ENCODE data around the gene RCBTB2. TPM values are rescaled to one million over a fixed set of nuclear protein-coding genes. Genes with fewer than 3 reads are reported as not detected.
A peak's percentile ranks its signal among the peaks of the same experiment; 100 is the strongest.

Gene RCBTB2
- total RNA-seq, 1 experiment from 2014 or later: 6.0 TPM

DNA sequence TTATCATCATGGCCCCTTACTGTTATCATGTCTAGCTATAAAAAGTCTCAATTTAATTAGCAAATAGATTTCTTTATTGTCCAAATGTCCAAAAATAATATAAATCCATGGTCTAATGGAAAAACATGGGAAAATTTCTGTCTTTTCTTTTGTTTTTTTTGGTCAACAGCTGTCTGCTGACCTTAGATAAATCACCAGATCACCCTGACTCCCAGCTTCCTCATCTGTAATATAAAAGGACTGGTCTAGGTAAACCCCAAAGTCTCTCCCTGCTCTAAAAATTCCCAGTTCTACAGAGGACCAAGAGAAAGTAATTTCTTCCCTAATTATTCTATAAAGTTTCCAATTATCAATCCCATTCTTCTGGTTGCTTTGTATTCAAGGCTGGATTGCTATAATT, 30.7 kb upstream of the RCBTB2 start:
- no peak for DNase-seq (ENCODE audit: low read depth)

DNA sequence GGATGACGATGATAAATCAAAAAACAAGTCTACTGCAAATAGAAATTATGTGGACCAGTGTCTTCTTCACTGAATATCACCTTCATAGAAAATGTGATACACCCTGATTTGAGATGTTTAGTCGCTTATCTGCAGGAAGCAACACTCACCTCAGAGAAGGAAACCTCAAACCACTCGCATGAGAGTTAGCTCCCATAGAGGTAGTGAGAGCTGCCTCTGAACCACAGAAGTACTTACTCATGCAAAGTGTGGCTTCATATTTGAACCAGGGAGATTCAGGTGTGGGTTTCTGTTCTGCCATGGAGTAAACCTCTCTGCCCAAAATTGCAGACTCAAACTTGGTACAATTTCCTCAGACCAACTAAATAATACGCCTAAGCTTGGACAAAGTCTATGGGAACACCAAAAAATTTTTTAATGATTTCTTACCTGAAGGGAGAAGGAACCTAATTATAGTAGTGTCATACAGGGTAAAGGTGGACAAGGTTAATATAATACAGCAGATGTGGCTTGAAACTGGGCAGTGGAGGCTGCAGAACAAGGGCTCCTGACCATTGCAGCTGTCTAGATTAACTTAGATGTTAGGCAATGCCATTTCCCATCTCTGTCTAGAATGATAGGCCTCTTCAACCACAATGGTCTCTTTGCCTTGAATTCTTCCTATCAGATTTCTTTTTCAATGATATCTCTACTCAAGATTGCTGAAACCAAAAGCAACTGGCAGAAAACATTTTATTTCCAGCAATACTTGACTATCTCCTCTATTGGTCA, 29.6 kb upstream of the RCBTB2 start:
- peak; percentile 66 for DNase-seq (ENCODE audit: low read depth)

DNA sequence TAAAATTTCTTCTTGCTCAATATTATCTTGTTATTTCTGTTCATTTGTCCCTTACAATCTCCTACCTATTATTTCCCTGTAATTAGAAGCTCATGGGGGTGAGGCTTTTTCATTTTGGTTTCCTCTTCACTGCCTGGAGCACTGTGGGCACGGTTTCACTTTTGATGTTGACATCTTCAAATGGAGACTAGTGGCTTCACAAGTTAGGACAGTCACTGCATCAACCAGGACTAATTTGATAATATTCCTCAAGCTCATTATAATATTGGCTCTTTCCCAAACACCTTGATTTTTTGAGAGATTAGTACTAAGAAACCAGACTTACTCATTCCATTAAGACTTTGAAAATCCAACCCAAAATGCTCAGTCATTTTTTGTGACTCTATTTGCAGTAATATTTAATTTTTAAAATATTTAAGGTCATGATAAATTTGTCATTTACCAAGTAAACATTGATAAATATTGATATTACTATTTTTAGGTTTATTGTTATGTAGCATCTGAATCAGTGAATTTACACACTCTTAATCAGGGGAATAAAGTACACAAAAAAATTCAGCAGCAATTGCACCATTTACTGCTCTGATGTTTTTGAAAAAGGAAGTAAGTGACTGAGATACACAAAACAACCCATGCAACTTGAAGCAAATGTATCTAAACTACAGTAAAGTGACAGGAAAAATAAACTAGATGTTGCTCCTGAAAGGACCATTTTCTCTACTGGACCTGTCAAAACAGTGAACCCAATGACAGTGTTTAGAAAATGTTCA, 28.8 kb upstream of the RCBTB2 start:
- DNase-seq (ENCODE audit: low read depth): peak; percentile 63

DNA sequence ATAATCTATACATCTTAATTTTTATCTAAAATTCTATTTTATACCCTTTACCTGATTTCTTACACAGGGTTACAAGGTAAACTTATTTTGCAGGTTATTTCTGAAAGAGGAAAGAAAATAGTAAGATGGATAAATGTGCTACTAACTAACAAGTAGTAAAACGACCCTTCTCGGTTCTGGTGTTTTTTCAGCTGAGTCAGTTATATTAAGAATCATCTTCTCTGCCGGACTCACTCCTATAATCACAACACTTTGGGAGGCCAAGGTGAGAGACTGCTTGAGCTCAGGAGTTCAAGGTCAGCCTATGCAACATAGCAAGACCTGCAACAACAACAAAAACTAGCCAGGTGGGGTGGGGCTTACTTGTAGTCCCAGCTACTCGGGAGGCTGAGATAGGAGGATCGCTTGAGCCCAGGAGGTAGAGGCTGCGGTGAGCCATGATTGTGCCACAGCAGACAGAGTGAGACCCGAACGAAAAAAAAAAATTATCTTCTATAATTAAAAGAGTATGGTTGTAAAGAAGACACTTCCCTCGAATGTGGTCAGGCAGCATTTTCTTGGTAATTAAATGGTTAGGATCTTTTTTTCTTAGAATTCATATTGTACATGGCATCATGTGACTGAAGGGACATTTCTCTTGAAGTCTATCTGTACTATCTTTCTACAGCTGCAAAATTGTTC, 27.9 kb upstream of the RCBTB2 start:
- DNase-seq (ENCODE audit: low read depth): no peak

DNA sequence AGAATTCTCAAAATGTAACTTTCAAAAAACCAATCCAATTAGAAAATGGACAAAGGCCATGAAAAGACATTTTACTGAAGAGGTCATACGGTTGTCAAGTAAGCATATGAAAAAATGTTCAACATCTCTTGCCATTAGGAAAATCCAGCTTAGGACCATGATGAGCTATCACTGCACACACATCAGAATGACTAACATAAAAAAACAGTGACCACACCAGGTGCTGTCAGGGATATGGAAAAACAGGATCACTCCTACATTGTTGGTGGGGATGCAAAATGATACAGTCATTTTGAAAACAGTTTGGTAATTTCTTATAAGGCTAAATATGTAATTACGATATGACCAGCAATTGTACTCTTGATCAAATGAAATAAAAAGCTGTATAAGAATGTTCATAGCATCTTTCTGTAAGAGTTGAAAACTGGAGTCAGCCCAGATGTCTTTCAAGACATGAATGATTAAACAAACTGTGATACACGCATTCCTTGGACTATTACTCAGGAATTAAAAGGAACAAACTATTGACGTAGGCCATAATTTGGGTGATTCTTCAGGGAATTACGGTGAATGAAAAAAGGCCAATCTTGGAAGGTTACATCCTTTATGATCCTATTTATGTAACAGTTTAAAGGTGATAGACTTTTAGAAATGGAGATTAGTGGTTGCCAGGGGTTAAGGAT, 26.9 kb upstream of the RCBTB2 start:
- peak; percentile 48 for DNase-seq (ENCODE audit: low read depth)

DNA sequence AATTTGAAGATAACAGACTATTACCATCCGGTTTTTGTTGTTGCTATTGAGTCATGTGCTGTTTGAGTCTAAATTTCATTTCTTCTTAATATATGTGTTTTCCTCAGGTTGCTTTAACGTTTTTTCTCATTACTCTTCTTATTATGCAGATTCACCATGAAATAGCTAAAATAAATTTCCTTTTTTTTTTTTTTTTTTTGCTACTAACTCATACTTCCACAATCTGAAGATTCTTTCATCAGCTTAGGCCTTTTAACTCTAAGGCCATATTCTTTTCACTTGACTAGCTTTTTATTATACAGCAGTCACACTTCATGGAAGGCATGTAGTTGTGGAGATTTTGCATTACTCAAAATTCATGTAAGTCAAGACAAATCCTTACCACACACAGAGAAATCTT, 23.9 kb upstream of the RCBTB2 start:
- no peak for DNase-seq (ENCODE audit: low read depth)

DNA sequence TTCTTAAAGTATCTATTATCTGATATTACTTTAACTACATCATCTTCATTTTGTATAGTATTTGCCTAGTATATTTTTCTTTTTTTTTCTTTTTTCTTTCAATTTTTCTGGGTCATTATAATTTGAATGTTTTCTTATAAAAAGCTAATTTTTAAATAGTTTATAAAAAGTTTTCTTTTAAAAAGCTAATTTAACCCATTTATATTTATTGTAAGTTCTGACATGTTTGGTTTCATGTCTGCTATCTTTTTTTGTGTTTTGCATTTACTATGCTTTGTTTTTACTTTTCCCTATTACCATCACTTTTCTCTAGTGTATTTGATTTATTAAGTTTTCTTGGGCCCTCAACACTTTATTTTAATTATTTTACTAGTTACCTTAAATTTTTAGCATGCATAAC, 22.6 kb upstream of the RCBTB2 start:
- DNase-seq (ENCODE audit: low read depth): no peak

DNA sequence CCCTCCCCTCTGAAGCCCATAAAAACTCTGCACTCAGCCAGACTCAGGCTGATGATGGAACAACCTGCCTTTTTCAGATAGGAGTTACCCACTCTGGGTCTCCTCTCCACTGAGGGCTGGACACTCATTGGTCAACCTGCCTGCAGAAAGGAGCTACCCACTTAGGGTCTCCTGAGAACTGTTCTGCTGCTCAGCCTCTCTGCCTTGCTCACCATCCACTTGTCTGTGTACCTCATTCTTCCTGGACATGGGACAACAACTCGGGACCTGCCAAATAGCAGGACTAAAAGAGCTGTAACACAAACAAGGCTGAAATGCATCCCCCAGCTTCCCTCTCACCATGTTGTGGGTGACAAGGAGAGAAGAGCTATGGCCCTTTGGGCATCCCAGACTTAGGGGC, 18.4 kb upstream of the RCBTB2 start:
- no peak for DNase-seq (ENCODE audit: low read depth)

DNA sequence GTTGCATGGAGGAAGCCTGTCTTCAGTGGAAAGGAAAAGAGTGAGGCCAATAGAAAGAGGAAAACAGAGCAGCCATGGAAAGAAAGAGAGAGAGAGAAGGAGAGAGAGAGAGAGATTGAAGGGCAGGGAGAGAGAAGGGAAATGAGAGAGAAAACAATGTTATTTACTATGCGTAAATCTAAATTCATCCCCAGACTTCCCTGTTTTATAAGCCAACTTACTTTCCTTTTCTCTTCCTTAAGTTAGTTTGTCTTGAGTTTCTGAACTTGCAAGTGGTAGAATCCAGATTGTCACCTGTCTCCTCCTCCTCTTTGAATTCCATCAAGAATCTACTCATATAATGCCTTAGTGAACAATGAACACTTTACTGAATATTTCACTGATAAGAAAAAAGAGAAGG, 16.8 kb upstream of the RCBTB2 start:
- no peak for DNase-seq (ENCODE audit: low read depth)

DNA sequence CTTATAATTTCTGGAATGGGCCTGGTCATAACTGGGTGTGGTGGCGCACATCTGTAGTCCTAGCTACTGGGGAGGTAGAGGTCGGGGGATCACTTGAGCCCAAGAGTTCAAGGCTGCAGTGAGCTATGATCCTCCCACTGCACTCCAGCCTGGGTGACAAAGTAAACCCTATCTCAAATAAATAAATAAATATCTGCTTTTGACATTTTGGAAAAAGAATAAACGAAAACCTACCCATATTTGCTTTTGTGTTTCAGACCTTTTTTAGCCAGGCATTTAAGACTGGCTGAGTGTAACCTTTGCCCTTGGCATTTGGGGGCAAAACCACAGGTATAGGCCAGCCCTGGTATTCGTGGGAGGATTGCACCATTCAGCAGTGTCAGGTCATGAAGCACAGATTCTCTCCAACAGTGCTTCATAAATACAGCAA, 14.8 kb upstream of the RCBTB2 start:
- DNase-seq (ENCODE audit: low read depth): no peak

DNA sequence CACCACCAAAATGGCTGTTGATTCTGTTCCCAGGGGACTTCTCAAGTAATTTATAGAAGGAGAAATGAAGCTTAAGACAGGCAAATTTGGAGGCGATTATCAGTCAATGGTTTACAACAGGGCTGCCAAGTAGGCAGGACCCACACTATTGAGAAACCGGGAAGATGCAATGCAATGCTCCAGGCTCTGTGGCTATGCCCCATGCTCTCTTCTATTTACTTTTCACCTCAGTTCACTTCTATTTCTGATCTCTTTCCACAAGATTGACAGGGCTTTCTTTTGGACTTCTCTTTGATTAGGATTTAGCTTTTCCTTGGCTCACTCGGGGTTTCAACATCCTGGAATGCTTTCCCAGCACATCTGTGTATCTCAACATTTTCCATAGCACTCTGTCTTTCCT, 12.7 kb upstream of the RCBTB2 start:
- DNase-seq (ENCODE audit: low read depth): no peak

DNA sequence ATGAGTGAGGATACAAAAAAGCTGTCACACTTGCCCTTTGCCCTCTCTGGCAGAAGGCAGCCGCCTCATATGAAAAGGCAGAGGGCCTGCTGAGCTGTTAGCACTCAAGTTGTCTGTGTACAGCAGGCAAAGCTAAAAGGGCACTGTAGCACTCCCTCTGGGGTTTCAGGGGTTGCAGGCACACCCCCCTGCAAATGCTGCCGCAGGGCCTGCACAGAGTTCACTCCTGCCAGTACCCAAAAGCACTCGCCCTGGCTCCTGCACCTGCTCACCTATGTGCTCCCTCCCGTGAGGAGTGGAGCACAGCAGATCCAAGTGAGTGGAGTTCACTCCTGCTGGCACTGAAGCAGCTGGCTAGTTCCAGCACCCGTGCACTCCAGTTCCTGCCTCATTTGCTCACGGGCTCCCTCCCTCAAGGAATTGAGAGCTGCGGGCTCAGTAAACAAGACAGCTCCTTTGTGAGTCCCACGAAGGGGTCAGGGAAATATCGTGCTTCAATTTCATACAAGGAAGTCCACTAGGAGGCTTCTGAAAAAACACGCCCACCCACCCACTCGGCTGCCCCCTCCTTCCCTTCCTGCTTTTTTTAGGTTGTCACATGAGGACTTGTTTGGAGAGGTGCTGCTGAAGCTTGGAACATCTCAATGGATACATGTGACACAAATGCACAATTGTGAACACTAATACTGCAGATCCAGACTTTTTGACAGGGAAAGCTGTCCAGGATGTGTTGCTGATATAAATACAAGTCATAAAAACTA, 9.9 kb upstream of the RCBTB2 start:
- no peak for DNase-seq (ENCODE audit: low read depth)

DNA sequence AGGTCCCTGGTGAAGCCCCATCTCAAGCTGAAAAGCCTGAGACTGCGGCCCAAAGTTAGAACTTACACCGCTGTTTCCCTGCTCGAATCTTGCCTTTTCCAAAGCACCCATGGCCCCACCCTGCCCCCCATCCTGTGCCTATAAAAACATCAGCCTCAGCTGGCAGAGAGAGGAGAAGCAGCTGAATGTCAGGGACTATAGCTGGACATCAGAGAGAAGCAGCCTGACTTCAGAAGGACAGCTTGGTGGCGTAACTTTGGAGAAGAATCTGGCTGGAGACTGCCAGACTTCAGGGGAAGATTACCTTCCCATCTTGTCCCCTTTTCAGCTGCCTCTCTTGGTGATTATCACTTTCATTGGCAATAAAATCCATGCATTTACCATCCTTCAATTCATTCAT, 9.3 kb upstream of the RCBTB2 start:
- no peak for DNase-seq (ENCODE audit: low read depth)

DNA sequence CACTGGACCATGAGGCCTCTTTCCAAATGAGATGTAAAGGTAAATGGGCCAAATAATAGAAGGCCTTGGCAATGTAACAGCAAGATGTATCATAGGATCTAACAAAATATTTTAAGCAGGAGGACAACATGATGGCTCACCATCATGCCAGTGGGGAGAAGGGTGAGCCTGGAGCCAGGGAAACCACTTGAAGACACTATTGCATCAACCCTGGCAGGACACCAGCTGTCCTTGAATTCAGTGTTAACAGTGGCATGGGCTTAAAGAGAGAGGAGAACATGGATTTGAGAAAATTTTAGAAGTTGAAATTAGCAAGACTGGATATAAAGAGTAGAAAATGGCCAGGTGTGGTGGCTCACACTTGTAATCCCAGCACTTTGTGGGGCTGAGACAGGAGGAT, 6.7 kb upstream of the RCBTB2 start:
- DNase-seq (ENCODE audit: low read depth): no peak

DNA sequence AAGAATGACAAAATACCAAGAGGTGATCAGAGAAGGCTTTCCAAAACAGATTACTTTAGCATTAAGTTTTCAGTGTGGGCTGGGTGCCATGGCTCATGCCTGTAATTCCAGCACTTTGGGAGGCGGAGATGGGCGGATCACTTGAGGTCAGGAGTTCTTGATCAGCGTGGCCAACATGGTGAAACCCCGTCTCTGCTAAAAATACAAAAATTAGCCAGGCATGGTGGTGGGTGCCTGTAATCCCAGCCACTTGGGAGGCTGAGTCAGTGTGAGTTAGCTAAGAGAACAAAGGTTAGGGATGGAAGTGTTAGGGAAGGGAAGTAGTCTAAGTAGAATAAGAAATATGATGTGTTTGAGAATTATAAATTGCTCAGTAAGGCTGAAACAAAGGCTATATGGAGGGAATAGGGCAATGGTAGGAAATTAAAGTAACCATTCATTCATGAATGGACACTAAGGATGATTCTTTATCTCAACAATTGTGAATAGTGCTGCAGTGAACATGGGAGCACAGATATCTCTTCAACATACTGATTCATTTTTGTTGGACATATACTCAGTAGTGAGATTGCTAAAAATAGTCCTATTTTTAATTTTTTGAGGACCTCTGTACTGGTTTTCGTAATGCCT, 3.9 kb upstream of the RCBTB2 start:
- DNase-seq (ENCODE audit: low read depth): no peak

DNA sequence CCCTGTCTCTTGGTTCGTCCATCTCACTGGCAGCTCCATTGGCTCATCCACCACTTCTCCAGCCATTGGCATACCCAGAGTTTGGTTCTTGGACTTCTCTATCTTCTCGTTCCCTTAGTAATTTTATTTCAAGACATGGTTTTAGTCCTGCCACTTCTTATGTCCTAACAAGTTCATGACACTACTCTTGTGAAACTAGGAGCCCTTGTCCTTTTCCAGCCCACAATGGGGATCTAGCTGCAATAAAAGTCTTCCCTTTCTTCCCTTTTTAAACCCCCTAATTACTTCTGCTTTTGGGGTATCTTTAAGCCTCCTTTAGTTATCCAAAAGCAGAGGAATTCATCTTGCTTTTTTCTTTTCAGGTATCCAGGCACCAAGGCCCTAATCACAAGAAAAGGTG, 2.9 kb upstream of the RCBTB2 start:
- no peak for DNase-seq (ENCODE audit: low read depth)

DNA sequence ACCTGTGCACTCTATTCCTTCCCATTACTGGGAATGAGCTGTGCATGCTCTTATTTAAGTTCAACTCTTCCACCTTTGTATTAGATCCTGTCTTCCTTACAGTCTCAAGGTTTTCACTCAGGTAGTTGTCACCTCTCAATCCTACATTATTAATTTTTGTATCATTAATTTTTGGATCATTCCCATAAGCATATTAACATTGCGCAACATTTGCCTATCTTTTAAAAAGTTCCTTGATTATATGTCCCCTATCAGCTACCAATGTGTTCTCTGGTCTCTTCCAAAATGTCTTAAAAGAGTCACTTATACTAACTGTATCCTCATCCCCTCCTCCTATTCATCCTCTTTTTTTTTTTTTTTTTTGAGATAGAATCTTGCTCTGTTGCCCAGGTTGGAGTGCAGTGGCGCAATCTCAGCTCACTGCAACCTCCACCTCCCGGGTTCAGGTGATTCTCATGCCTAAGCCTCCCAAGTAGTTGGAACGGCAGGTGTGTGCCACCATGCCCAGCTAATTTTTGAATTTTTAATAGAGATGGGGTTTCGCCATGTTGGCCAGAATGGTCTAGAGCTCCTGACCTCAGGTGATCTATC, 2.1 kb upstream of the RCBTB2 start:
- no peak for DNase-seq (ENCODE audit: low read depth)

DNA sequence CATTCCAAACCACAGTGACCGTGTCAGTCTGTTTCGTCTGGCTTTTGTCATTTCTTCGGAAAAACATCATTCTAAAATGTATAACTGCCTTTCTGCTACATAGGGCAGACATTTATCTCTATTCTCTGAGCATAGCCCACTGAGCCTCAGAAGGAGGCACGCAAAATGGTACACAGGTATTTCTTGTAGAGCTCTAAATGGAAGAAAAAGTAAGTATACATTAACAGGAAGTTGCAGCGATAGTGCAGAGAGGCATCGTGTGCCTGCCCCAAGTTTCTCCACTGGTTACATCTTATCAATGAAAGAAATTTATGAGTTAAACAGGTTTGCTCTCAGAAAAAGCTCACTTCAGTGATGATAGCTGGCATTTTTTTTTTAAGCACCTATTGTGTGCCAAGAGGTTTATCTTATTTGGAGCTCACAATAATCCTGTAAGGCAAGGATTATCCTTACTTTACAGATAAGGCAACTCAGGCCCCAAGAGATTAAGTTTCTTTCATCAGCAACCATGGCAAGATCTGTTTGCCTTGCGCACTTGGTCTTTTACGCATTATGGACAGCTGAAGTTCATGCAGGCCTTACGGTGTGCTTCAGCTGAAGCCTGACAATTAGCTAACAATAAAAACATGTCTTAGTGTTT, 1.2 kb upstream of the RCBTB2 start:
- no peak for DNase-seq (ENCODE audit: low read depth)

DNA sequence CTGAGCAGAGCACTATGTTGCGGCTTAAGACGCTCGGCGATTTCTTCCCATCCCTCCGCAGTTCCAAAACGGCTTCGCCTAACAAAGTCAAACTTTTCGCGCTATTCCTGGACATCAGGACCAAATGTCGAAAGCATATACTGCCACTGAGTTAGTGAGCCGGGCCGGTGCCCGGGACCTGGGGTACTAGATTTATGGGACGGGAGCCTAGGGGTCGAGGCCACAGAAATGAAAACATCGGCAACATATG, 699 bp downstream of the RCBTB2 start:
- peak; percentile 47 for DNase-seq (ENCODE audit: low read depth)

Data from M059J (cell line).